Calu3 (cell line): ENCODE results near the gene MYO9B. TPM values are rescaled to one million over a fixed set of nuclear protein-coding genes. Genes with fewer than 3 reads are reported as not detected.
"Not testable (repeated sequence)": the region's sequence is repeated elsewhere in the genome, so short reads cannot be mapped to it uniquely, and the experiment has no call there.

ENCODE experiments used
- BruUV-seq: library from RNA; stranded (reverse); fragments of 400-500 nt; replicated peaks from 2 replicates; lab custom pipeline; 2021; lab: Mats Ljungman, UMichigan
- CTCF ChIA-PET: fragments of 300-600 bp; sonication (Branson Sonifier 250); formaldehyde crosslinking; loops from one replicate; lab custom pipeline; 2022; ENCODE audit warnings: antibody characterized with exemption; lab: Charles Lee
- DNase-seq: peaks from one replicate; pipeline ENCODE4 v3.0.0; 2022
- H3K27ac Mint-ChIP-seq: one replicate; pipeline ENCODE4 v1.8.0; 2022; ENCODE audit warnings: mixed read lengths; ENCODE audit not compliant: unreplicated experiment
- H3K27me3 Mint-ChIP-seq: one replicate; pipeline ENCODE4 v1.8.0; 2022; ENCODE audit warnings: mixed read lengths; ENCODE audit not compliant: unreplicated experiment
- H3K36me3 Mint-ChIP-seq: one replicate; pipeline ENCODE4 v1.8.0; 2022; ENCODE audit warnings: mild to moderate bottlenecking, moderate library complexity, mixed read lengths; ENCODE audit not compliant: insufficient read depth, unreplicated experiment
- H3K4me1 Mint-ChIP-seq: one replicate; pipeline ENCODE4 v1.8.0; 2022; ENCODE audit warnings: mild to moderate bottlenecking, low read depth, mixed read lengths; ENCODE audit not compliant: unreplicated experiment
- H3K4me3 Mint-ChIP-seq: one replicate; pipeline ENCODE4 v1.8.0; 2022; ENCODE audit warnings: mild to moderate bottlenecking, low read depth, moderate library complexity, mixed read lengths; ENCODE audit not compliant: unreplicated experiment
- H3K9me3 Mint-ChIP-seq: one replicate; pipeline ENCODE4 v1.8.0; 2022; ENCODE audit warnings: low read depth, mixed read lengths; ENCODE audit not compliant: unreplicated experiment
- CTCF ChIP-seq: fragments of 200-600 bp; IDR thresholded peaks from one replicate; pipeline ENCODE4 v1.8.0; 2022; ENCODE audit warnings: antibody characterized with exemption; ENCODE audit not compliant: unreplicated experiment
- intact Hi-C: fragments of 100-400 bp; cut with micrococcal nuclease; formaldehyde crosslinking; loops from one replicate; pipeline ENCODE4 v1.10.0; 2022; ENCODE audit not compliant: unreplicated experiment
- total RNA-seq: library from RNA; stranded (reverse); gene quantifications from 2 replicates; pipeline ENCODE4 v1.2.3, GENCODE V29; 2022

Gene MYO9B
- total RNA-seq, 1 experiment from 2014 or later = 38.4 TPM

- TF ChIP-seq CTCF = no peak
- intact Hi-C loops = no loop called here
- Mint-ChIP-seq H3K27me3 (no peaks in the 10 kb centered on the region), H3K36me3 (peaks cover 5% of the 10 kb centered on the region), H3K27ac (no peak overlapping the region), H3K4me1 (peaks cover 8% of the 10 kb centered on the region), H3K9me3 (no peaks in the 10 kb centered on the region), H3K4me3 (no peak overlapping the region)
- no peak for DNase-seq
- CTCF ChIA-PET = no interaction called here
- no TSS peak for BruUV-seq
These were observed 63.5 kb downstream of the MYO9B start for GRCh38 chr19:17138937-17139598.

GRCh38 chr19:17144771-17145170, 69.2 kb downstream of the MYO9B start:
- H3K27me3 Mint-ChIP-seq, H3K4me3 Mint-ChIP-seq, H3K27ac Mint-ChIP-seq, H3K4me1 Mint-ChIP-seq, H3K36me3 Mint-ChIP-seq, BruUV-seq, intact Hi-C loops, DNase-seq, H3K9me3 Mint-ChIP-seq: not testable (repeated sequence)
- CTCF ChIA-PET = interaction anchor here (0.7 kb wide), 1 partner anchor 17 kb away, joined by 3 read pairs; no protein-coding TSS in a partner anchor

- CTCF ChIA-PET = interaction anchor here (0.7 kb wide), 1 partner anchor 18 kb away, joined by 3 read pairs; no protein-coding TSS in a partner anchor
- peaks cover 5% of the 10 kb centered on the region for H3K36me3 Mint-ChIP-seq
- BruUV-seq = no TSS peak
- H3K27ac Mint-ChIP-seq = no peak overlapping the region
- H3K27me3 Mint-ChIP-seq = no peaks in the 10 kb centered on the region
- DNase-seq = no peak
- H3K4me1 Mint-ChIP-seq = no peaks in the 10 kb centered on the region
- no peaks in the 10 kb centered on the region for H3K9me3 Mint-ChIP-seq
- no peak for TF ChIP-seq CTCF
- intact Hi-C loops = no loop called here
- no peak overlapping the region for H3K4me3 Mint-ChIP-seq
These were observed 70.2 kb downstream of the MYO9B start for GRCh38 chr19:17145546-17146497.

- TF ChIP-seq CTCF = no peak
- Mint-ChIP-seq H3K4me1 (no peaks in the 10 kb centered on the region), H3K9me3 (no peaks in the 10 kb centered on the region), H3K4me3 (no peak overlapping the region), H3K27me3 (no peaks in the 10 kb centered on the region), H3K27ac (no peak overlapping the region), H3K36me3 (peaks cover 7% of the 10 kb centered on the region)
- CTCF ChIA-PET = no interaction called here
- no peak for DNase-seq
- no TSS peak for BruUV-seq
- intact Hi-C loops = loop anchor here (2.0 kb wide), 1 partner anchor 27 kb away; no protein-coding TSS in a partner anchor
These were observed 72.6 kb downstream of the MYO9B start for GRCh38 chr19:17148130-17148529.
